ENCODE data around the gene ITGAD.

GRCh38 chr16:31427441-31428278 is 34.5 kb downstream of the ITGAD start:
- TF ChIP-seq CTCF (conservative IDR thresholded peaks at IDR 0.05; ENCODE audit: low read depth, low read length): no peak
- no peak for TF ChIP-seq EZH2 (IDR thresholded peaks at IDR 0.05; ENCODE audit: low read length, unreplicated experiment)

Data from PC-3 (cell line).